Thyroid gland (tissue), 4 donors: ENCODE data around the gene MYO9B.

Experiments used
- POLR2A ChIP-seq, 2 donors: fragments of 450-650 bp; IDR thresholded peaks; one replicate each; pipeline ENCODE4 v1.6.1; 2017; ENCODE audit warnings: antibody characterized with exemption in 2 of 2, mild to moderate bottlenecking in 2 of 2, moderate library complexity in 1 of 2
- TF ChIP-seq, protein P1 (sequence below), 6 experiments: fragments of 200-600 bp in 3 of 6; fragments of 450-650 bp in 3 of 6; sonication (generic) in 3 of 6; IDR thresholded peaks; one replicate each; pipeline ENCODE4 v1.5.1; 2016 to 2019; ENCODE audit warnings: antibody characterized with exemption in 6 of 6, mild to moderate bottlenecking in 2 of 6, inconsistent platforms in 1 of 6, moderate library complexity in 1 of 6

DNA sequence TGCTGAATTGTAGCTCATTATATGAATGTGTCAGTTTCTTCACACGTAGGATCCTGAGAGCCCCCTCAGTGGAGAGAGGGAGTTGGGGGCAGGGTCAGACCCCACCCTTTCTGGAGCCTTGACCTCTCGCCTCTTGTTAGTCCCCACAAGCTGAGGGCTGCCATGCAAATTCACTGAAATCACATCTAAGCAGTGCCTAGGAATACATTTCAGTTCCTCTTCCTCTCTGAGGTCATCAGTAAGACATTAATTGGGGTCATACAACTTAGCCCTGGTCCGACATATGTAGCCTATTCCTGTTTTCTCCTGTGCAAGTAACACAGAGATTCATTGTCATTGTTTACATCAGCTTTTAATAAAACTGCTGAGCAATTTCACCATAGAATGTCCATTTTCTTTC, 30.0 kb downstream of the MYO9B start:
- TF ChIP-seq, protein P1, sequence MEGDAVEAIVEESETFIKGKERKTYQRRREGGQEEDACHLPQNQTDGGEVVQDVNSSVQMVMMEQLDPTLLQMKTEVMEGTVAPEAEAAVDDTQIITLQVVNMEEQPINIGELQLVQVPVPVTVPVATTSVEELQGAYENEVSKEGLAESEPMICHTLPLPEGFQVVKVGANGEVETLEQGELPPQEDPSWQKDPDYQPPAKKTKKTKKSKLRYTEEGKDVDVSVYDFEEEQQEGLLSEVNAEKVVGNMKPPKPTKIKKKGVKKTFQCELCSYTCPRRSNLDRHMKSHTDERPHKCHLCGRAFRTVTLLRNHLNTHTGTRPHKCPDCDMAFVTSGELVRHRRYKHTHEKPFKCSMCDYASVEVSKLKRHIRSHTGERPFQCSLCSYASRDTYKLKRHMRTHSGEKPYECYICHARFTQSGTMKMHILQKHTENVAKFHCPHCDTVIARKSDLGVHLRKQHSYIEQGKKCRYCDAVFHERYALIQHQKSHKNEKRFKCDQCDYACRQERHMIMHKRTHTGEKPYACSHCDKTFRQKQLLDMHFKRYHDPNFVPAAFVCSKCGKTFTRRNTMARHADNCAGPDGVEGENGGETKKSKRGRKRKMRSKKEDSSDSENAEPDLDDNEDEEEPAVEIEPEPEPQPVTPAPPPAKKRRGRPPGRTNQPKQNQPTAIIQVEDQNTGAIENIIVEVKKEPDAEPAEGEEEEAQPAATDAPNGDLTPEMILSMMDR (IDR thresholded peaks at IDR 0.05), result no peak
- TF ChIP-seq POLR2A (IDR thresholded peaks at IDR 0.05), result no peak
